Measurements from ENCODE around the gene PNPLA8.
A peak's percentile ranks its signal among the peaks of the same experiment; 100 is the strongest.

The PNPLA8 gene

DNA sequence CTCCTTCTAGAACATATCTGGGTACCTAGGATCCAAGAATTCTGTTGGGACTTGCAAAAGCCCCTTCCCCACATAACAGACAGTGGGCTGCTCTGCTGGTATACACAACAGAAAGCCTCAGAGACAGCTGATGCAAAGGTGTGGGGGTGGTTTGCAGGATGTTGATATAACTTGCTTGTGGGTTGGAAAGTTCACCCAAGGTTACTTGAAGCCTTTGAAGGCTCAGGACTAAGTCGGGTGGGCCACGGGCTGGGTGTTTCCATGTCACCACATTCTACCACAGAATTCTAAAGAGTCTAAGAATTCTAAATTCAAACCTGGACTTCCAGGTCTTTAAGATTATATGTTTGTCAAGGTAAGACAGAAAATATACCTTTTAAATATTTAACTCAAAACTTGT, 62.3 kb downstream of the PNPLA8 start:
- H3K4me3 ChIP-seq (ENCODE audit: low read length) = no peak overlapping the region
- H3K27me3 ChIP-seq (ENCODE audit: control insufficient read depth, insufficient read depth, low read length) = peaks cover 2% of the 10 kb centered on the region

GRCh38 chr7:108461840-108462239, 64.1 kb downstream of the PNPLA8 start:
- Histone ChIP-seq H3K9me3 (ENCODE audit: control insufficient read depth, low read depth, low read length) (no peaks in the 10 kb centered on the region), H3K27me3 (ENCODE audit: control insufficient read depth, insufficient read depth, low read length) (peaks cover 19% of the 10 kb centered on the region), H3K27ac (ENCODE audit: low read length) (no peak overlapping the region), H3K4me1 (ENCODE audit: control insufficient read depth, low read depth, low read length) (peaks cover 9% of the 10 kb centered on the region), H3K4me3 (ENCODE audit: low read length) (no peak overlapping the region), H3K36me3 (ENCODE audit: control insufficient read depth, low read depth, low read length) (no peaks in the 10 kb centered on the region), H3K9ac (ENCODE audit: low read length) (no peak overlapping the region)

More for the DNA sequence above, 62.3 kb downstream of the PNPLA8 start:
- Histone ChIP-seq H3K27ac (ENCODE audit: low read length) (no peak overlapping the region), H3K9me3 (ENCODE audit: control insufficient read depth, low read depth, low read length) (no peaks in the 10 kb centered on the region), H3K9ac (ENCODE audit: low read length) (no peak overlapping the region), H3K4me1 (ENCODE audit: control insufficient read depth, low read depth, low read length) (peaks cover 11% of the 10 kb centered on the region), H3K36me3 (ENCODE audit: control insufficient read depth, low read depth, low read length) (no peaks in the 10 kb centered on the region)

DNA sequence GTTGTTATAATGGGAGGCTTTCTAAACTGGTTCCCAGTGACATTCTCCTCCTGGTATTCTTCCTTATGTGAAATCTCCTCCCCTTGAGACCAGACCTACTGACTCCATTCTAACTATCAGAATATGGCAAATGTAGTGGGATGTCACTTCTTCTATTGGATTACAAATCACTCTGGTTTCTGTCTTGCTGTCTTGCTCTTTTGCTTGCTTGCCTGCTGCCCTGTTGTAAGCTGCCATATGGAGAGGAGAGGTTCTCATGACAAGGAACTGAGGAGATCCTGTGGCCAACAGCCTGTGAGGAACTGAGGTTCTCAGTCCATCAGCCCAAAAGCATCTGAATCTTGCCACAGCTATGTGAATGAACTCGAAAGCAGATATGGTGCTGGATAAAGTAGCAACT, 65.0 kb downstream of the PNPLA8 start:
- H3K9me3 ChIP-seq (ENCODE audit: control insufficient read depth, low read depth, low read length) = no peaks in the 10 kb centered on the region
- no peak overlapping the region for H3K4me3 ChIP-seq (ENCODE audit: low read length)
- H3K27me3 ChIP-seq (ENCODE audit: control insufficient read depth, insufficient read depth, low read length) = peaks cover 22% of the 10 kb centered on the region
- peaks cover 9% of the 10 kb centered on the region for H3K4me1 ChIP-seq (ENCODE audit: control insufficient read depth, low read depth, low read length)
- H3K9ac ChIP-seq (ENCODE audit: low read length) = no peak overlapping the region
- no peaks in the 10 kb centered on the region for H3K36me3 ChIP-seq (ENCODE audit: control insufficient read depth, low read depth, low read length)
- H3K27ac ChIP-seq (ENCODE audit: low read length) = no peak overlapping the region

DNA sequence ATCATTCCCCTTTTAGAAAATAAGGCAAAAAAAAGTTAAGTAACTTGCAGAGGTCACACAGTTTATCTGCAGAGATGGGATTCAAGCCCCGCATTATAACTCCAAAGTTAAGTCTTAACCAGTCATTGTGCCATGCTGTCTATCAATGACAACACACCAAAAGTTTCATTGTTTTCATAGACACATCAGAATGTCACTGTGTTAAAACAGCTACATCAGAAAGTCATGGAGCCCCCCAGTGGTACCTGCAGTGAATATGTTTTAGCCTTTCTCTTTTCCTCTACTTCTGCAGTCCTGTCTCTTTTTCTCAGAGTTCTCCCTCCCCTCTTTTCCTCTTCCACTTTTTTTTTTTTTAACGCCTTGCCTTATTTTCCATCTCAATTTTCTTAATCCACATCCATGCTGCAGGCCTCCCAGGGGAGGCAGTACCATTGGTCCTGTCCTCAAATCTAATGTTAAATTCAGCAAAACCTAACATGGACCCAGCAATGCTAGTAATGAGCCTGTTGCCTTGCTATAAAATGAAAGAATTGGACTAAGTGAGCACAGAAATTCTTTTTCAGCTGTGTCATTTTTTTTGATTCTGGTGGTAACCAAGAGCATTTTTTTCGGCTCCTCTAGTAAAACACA, 65.9 kb downstream of the PNPLA8 start:
- no peaks in the 10 kb centered on the region for H3K36me3 ChIP-seq (ENCODE audit: control insufficient read depth, low read depth, low read length)
- H3K4me1 ChIP-seq (ENCODE audit: control insufficient read depth, low read depth, low read length) = peaks cover 9% of the 10 kb centered on the region
- no peak overlapping the region for H3K27ac ChIP-seq (ENCODE audit: low read length)
- no peak overlapping the region for H3K4me3 ChIP-seq (ENCODE audit: low read length)
- peaks cover 31% of the 10 kb centered on the region for H3K27me3 ChIP-seq (ENCODE audit: control insufficient read depth, insufficient read depth, low read length)
- H3K9me3 ChIP-seq (ENCODE audit: control insufficient read depth, low read depth, low read length) = no peaks in the 10 kb centered on the region
- H3K9ac ChIP-seq (ENCODE audit: low read length) = no peak overlapping the region

DNA sequence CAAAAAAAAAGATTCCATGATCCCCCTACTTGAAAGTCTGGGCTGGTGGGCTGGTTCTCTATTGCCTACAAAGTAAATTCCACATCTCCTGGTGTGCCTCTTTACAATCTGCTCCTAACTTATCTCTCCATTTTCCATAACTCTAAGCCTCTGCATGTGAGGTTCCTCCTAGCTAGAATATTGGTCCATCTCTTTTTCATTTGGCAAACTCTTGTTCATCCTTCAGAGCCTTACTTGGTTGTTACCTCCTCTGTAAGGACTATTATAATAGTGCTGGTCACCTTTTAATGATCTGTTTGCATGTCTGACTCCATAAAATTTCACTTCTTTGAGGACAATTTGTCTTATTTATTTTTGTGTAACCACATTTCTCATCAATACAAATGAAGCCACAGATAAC, 68.1 kb downstream of the PNPLA8 start:
- Histone ChIP-seq H3K4me3 (ENCODE audit: low read length) (no peak overlapping the region), H3K36me3 (ENCODE audit: control insufficient read depth, low read depth, low read length) (no peaks in the 10 kb centered on the region), H3K4me1 (ENCODE audit: control insufficient read depth, low read depth, low read length) (peaks cover 19% of the 10 kb centered on the region), H3K27me3 (ENCODE audit: control insufficient read depth, insufficient read depth, low read length) (peaks cover 53% of the 10 kb centered on the region), H3K9ac (ENCODE audit: low read length) (no peak overlapping the region), H3K27ac (ENCODE audit: low read length) (no peak overlapping the region), H3K9me3 (ENCODE audit: control insufficient read depth, low read depth, low read length) (no peaks in the 10 kb centered on the region)

DNA sequence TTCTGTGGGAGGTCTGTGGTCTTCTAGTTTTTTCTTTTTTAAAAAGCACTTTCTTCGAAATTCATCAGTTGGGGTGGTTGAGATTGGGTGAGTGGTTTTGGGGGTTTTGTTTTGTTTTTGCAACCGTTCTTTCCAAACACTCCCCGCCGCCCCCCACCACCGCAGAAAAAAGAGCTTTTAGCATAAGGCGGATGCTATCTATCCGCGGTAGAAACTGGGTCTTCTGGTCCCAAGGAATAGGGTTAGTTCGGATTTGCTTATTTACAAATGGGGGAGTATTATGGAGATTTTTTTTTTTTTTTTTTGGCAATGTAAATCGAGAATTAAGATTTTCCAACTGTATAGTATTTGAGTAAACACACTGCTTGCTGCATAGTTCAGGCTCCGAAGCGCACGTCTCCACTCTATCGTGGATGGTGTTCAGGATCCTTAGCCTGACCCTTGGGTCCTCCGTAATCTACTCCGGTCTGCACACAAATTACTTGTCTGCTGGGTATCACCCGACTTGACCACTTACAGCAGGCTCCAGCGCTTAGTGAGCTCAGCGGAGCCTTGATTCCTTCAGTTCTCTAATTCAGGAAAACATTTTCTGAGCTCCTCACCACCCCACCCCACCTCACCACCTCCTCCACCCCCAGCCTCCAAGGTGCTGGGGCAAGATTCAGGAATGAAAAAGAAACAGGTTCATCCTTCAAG, 68.9 kb downstream of the PNPLA8 start:
- Histone ChIP-seq H3K27ac (ENCODE audit: low read length) (no peak overlapping the region), H3K36me3 (ENCODE audit: control insufficient read depth, low read depth, low read length) (no peaks in the 10 kb centered on the region), H3K27me3 (ENCODE audit: control insufficient read depth, insufficient read depth, low read length) (peaks cover 54% of the 10 kb centered on the region), H3K9ac (ENCODE audit: low read length) (peak overlapping the region; percentile 37), H3K9me3 (ENCODE audit: control insufficient read depth, low read depth, low read length) (no peaks in the 10 kb centered on the region), H3K4me3 (ENCODE audit: low read length) (peak overlapping the region; percentile 78), H3K4me1 (ENCODE audit: control insufficient read depth, low read depth, low read length) (peaks cover 19% of the 10 kb centered on the region)

- peaks cover 19% of the 10 kb centered on the region for H3K4me1 ChIP-seq (ENCODE audit: control insufficient read depth, low read depth, low read length)
- H3K9ac ChIP-seq (ENCODE audit: low read length) = peak within 1 kb of the TSS; percentile 37
- H3K4me3 ChIP-seq (ENCODE audit: low read length) = peak within 1 kb of the TSS; percentile 78
- no peaks in the 10 kb centered on the region for H3K36me3 ChIP-seq (ENCODE audit: control insufficient read depth, low read depth, low read length)
- no peaks in the 10 kb centered on the region for H3K9me3 ChIP-seq (ENCODE audit: control insufficient read depth, low read depth, low read length)
- H3K27me3 ChIP-seq (ENCODE audit: control insufficient read depth, insufficient read depth, low read length) = peaks cover 54% of the 10 kb centered on the region
- no peak within 1 kb of the TSS for H3K27ac ChIP-seq (ENCODE audit: low read length)
Measured at GRCh38 chr7:108455998-108456677, 69.8 kb downstream of the PNPLA8 start, which contains the start of gene NRCAM. NRCAM (minus strand) TSS chr7:108456436; CDS start chr7:108240064, 216,372 bp downstream.

GRCh38 chr7:108455551-108455997, 70.4 kb downstream of the PNPLA8 start:
- no peak overlapping the region for H3K9ac ChIP-seq (ENCODE audit: low read length)
- peaks cover 54% of the 10 kb centered on the region for H3K27me3 ChIP-seq (ENCODE audit: control insufficient read depth, insufficient read depth, low read length)
- H3K4me3 ChIP-seq (ENCODE audit: low read length) = peak overlapping the region; percentile 78

DNA sequence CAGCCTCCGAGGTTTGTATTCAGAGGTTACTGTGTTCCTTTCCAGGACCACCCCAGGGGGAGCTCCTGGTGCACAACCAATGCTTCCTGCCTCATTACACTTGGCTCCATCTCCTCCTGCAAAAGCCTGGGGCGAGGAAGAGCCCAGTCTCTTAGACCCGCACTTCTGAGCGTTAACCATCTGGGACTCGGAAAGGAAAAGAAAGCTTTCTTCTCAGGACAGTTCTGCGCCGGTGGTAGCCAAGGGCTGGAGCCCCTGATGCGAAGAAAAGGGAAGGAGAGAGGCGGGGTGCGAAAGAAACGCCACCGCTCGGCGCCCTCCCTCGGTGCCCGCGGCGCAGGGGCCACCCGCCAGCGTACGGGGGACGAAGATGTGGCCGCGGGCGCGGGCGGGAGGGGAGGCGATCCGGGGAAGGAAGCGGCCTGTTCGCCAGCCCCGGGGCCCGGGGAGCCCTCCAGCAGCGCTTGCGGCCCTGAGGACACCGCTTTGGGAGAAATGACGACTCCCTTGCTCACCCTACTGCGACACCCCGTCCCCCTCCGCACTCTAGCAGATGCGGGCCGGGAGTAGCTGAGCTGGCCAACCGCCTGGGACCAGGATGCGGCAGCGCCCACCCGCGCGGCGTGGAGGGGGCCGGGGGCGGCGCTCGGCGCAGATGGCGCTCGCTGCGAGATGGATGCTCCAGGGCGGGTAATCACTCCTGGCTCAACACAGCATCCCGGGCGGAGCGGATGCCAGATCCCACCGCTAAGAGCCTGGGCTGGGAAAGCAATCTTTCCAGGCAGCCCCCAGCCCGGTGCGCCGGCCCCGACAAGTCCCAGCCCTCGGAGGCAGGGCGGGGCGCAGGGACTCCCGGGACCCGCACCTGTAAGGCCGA, 71.0 kb downstream of the PNPLA8 start:
- H3K27me3 ChIP-seq (ENCODE audit: control insufficient read depth, insufficient read depth, low read length) = peaks cover 54% of the 10 kb centered on the region

More at GRCh38 chr7:108455551-108455997, 70.4 kb downstream of the PNPLA8 start:
- peaks cover 19% of the 10 kb centered on the region for H3K4me1 ChIP-seq (ENCODE audit: control insufficient read depth, low read depth, low read length)
- H3K36me3 ChIP-seq (ENCODE audit: control insufficient read depth, low read depth, low read length) = no peaks in the 10 kb centered on the region
- no peaks in the 10 kb centered on the region for H3K9me3 ChIP-seq (ENCODE audit: control insufficient read depth, low read depth, low read length)
- H3K27ac ChIP-seq (ENCODE audit: low read length) = no peak overlapping the region

GRCh38 chr7:108454317-108454673, 71.6 kb downstream of the PNPLA8 start:
- peak overlapping the region; percentile 78 for H3K4me3 ChIP-seq (ENCODE audit: low read length)
- H3K9me3 ChIP-seq (ENCODE audit: control insufficient read depth, low read depth, low read length) = no peaks in the 10 kb centered on the region
- peaks cover 21% of the 10 kb centered on the region for H3K4me1 ChIP-seq (ENCODE audit: control insufficient read depth, low read depth, low read length)
- no peak overlapping the region for H3K27ac ChIP-seq (ENCODE audit: low read length)
- peaks cover 54% of the 10 kb centered on the region for H3K27me3 ChIP-seq (ENCODE audit: control insufficient read depth, insufficient read depth, low read length)
- H3K9ac ChIP-seq (ENCODE audit: low read length) = no peak overlapping the region
- H3K36me3 ChIP-seq (ENCODE audit: control insufficient read depth, low read depth, low read length) = no peaks in the 10 kb centered on the region

More for the DNA sequence above, 71.0 kb downstream of the PNPLA8 start:
- H3K9me3 ChIP-seq (ENCODE audit: control insufficient read depth, low read depth, low read length) = no peaks in the 10 kb centered on the region
- peaks cover 18% of the 10 kb centered on the region for H3K4me1 ChIP-seq (ENCODE audit: control insufficient read depth, low read depth, low read length)
- H3K9ac ChIP-seq (ENCODE audit: low read length) = peak overlapping the region; percentile 17
- H3K4me3 ChIP-seq (ENCODE audit: low read length) = peak overlapping the region; percentile 78
- H3K27ac ChIP-seq (ENCODE audit: low read length) = no peak overlapping the region
- no peaks in the 10 kb centered on the region for H3K36me3 ChIP-seq (ENCODE audit: control insufficient read depth, low read depth, low read length)

GRCh38 chr7:108453320-108453719, 72.6 kb downstream of the PNPLA8 start:
- peaks cover 50% of the 10 kb centered on the region for H3K27me3 ChIP-seq (ENCODE audit: control insufficient read depth, insufficient read depth, low read length)
- no peaks in the 10 kb centered on the region for H3K9me3 ChIP-seq (ENCODE audit: control insufficient read depth, low read depth, low read length)
- no peak overlapping the region for H3K9ac ChIP-seq (ENCODE audit: low read length)
- no peak overlapping the region for H3K4me3 ChIP-seq (ENCODE audit: low read length)
- H3K27ac ChIP-seq (ENCODE audit: low read length) = no peak overlapping the region
- no peaks in the 10 kb centered on the region for H3K36me3 ChIP-seq (ENCODE audit: control insufficient read depth, low read depth, low read length)
- peaks cover 29% of the 10 kb centered on the region for H3K4me1 ChIP-seq (ENCODE audit: control insufficient read depth, low read depth, low read length)
